Endothelial cell of umbilical vein (primary cell): ENCODE measurements around the gene ST3GAL5. TPM values are rescaled to one million over a fixed set of nuclear protein-coding genes. Genes with fewer than 3 reads are reported as not detected.

Source experiments
- BruUV-seq: library from RNA; stranded (reverse); fragments of 400-500 nt; replicated peaks from 2 replicates; lab custom pipeline; 2021; lab: Mats Ljungman, UMichigan
- CTCF ChIA-PET: fragments of 300-600, 350-600 bp; sonication (Branson Sonifier 250); formaldehyde crosslinking; loops from one replicate; lab custom pipeline; 2021; ENCODE audit warnings: antibody characterized with exemption, inconsistent platforms; lab: Charles Lee
- POLR2A ChIA-PET: fragments of 300-600, 350-600 bp; sonication (Branson Sonifier 250); formaldehyde crosslinking; loops from one replicate; lab custom pipeline; 2021; ENCODE audit warnings: antibody characterized with exemption, inconsistent platforms; lab: Charles Lee
- DNase-seq: peaks from one replicate; pipeline ENCODE4 v3.0.0-alpha.2; 2011; ENCODE audit warnings: low read depth, low spot score
- FAIRE-seq: peaks from 2 replicates; lab custom pipeline; 2011; peaks lifted over from hg19 to GRCh38; lab: Jason Lieb, UNC
- H2AFZ ChIP-seq: 2 replicates; pipeline ENCODE4 v1.6.0; 2012; ENCODE audit warnings: low read depth, low read length, control low read depth, inconsistent platforms
- H3K27ac ChIP-seq: 2 replicates; pipeline ENCODE4 v1.5.1; 2011; ENCODE audit warnings: low read depth, mild to moderate bottlenecking, control low read depth, low read length, moderate library complexity; ENCODE audit not compliant: insufficient read depth
- H3K27me3 ChIP-seq, 2 experiments: 2 replicates each; pipeline versions ENCODE4 v1.6.0 to v1.6.1; 2011; ENCODE audit warnings: low read length in 2 of 2, mixed read lengths in 1 of 2; ENCODE audit not compliant: control insufficient read depth in 2 of 2, insufficient read depth in 2 of 2
- H3K36me3 ChIP-seq, 2 experiments: 2 replicates in 1 of 2; 3 replicates in 1 of 2; pipeline ENCODE4 v1.5.1; 2011; ENCODE audit warnings: low read length in 2 of 2, mild to moderate bottlenecking in 1 of 2, moderate library complexity in 1 of 2; ENCODE audit not compliant: control insufficient read depth in 2 of 2, insufficient read depth in 2 of 2; ENCODE audit errors: extremely low read depth in 1 of 2
- H3K4me1 ChIP-seq: 3 replicates; pipeline ENCODE4 v1.5.1; 2011; ENCODE audit warnings: mild to moderate bottlenecking, low read length; ENCODE audit not compliant: control insufficient read depth, insufficient read depth; ENCODE audit errors: extremely low read depth
- H3K4me2 ChIP-seq: 2 replicates; pipeline ENCODE4 v1.6.1; 2011; ENCODE audit warnings: low read length, control low read depth, mixed read lengths; ENCODE audit not compliant: insufficient read depth
- H3K4me3 ChIP-seq, 3 experiments: fragments of 200-600 bp in 1 of 3; sonication (generic), shearing (Covaris generic) in 1 of 3; replicated peaks in 1 of 3; 2 replicates each; pipeline ENCODE4 v1.5.1; 2011 to 2016; ENCODE audit warnings: control low read depth in 3 of 3, low read length in 3 of 3, mild to moderate bottlenecking in 2 of 3, inconsistent platforms in 1 of 3, low read depth in 1 of 3, moderate library complexity in 1 of 3; ENCODE audit not compliant: insufficient read depth in 1 of 3
- H3K79me2 ChIP-seq: 2 replicates; pipeline ENCODE4 v1.6.0; 2012; ENCODE audit warnings: low read length, inconsistent platforms; ENCODE audit not compliant: control insufficient read depth, insufficient read depth
- H3K9ac ChIP-seq: replicated peaks from 2 replicates; pipeline ENCODE3; 2011; ENCODE audit warnings: low read length, control low read depth; ENCODE audit not compliant: insufficient read depth; ENCODE audit errors: extremely low read depth
- H3K9me1 ChIP-seq: replicated peaks from 3 replicates; pipeline ENCODE4 v1.6.0; 2011; ENCODE audit warnings: mild to moderate bottlenecking, low read length; ENCODE audit not compliant: control insufficient read depth, insufficient read depth; ENCODE audit errors: extremely low read depth
- H3K9me3 ChIP-seq: replicated peaks from 2 replicates; pipeline ENCODE4 v1.5.1; 2012; ENCODE audit warnings: low read length, inconsistent platforms; ENCODE audit not compliant: control insufficient read depth, insufficient read depth
- H4K20me1 ChIP-seq: replicated peaks from 2 replicates; pipeline ENCODE3; 2011; ENCODE audit warnings: mild to moderate bottlenecking, low read length; ENCODE audit not compliant: control insufficient read depth, insufficient read depth; ENCODE audit errors: extremely low read depth
- EZH2 ChIP-seq: IDR thresholded peaks from 2 replicates; pipeline ENCODE4 v1.6.1; 2012; ENCODE audit warnings: borderline replicate concordance, low read depth, mild to moderate bottlenecking, moderate library complexity, low read length, inconsistent platforms; ENCODE audit not compliant: severe bottlenecking
- FOS ChIP-seq: IDR thresholded peaks from 2 replicates; pipeline ENCODE4 v1.6.1; 2011; ENCODE audit warnings: mild to moderate bottlenecking, low read length, moderate library complexity, borderline replicate concordance; ENCODE audit not compliant: insufficient read depth
- GATA2 ChIP-seq: IDR thresholded peaks from 2 replicates; pipeline ENCODE4 v1.7.0; 2011; ENCODE audit warnings: low read depth, mild to moderate bottlenecking, moderate library complexity, mixed read lengths, low read length; ENCODE audit not compliant: insufficient read length, insufficient read depth
- JUN ChIP-seq: IDR thresholded peaks from 2 replicates; pipeline ENCODE4 v1.6.1; 2011; ENCODE audit warnings: borderline replicate concordance, low read depth; ENCODE audit not compliant: insufficient read length, insufficient read depth
- POLR2A ChIP-seq: IDR thresholded peaks from 2 replicates; pipeline ENCODE4 v1.6.1; 2012; ENCODE audit warnings: low read depth, mild to moderate bottlenecking, control low read depth, low read length
- POLR2AphosphoS5 ChIP-seq: IDR thresholded peaks from 2 replicates; pipeline ENCODE4 v1.6.1; 2012; ENCODE audit warnings: low read depth, mild to moderate bottlenecking, control low read depth, low read length, moderate library complexity; ENCODE audit not compliant: insufficient read depth
- dilution Hi-C: fragments of 300-500 bp; cut with MboI; formaldehyde crosslinking; loops from one replicate; pipeline ENCODE4 v1.15.0; 2019; ENCODE audit warnings: low sequenced_read_pairs; ENCODE audit not compliant: extremely low pct_ligation_motif_present
- intact Hi-C: fragments of 100-400 bp; cut with micrococcal nuclease; formaldehyde crosslinking; loops from one replicate; pipeline ENCODE4 v1.10.0; 2022
- polyA plus RNA-seq, 4 experiments: library from polyadenylated mRNA; depleted of rRNA in 3 of 4; stranded (reverse) in 3 of 4; unstranded in 1 of 4; fragments of >200 nt; gene quantifications; 2 replicates each; pipeline versions ENCODE4 v1.2.1 to v1.2.3, GENCODE V29; 2011 to 2012; ENCODE audit warnings: missing spikeins in 1 of 4
- total RNA-seq: library from RNA; stranded (reverse); gene quantifications from 2 replicates; pipeline ENCODE4 v1.2.3, GENCODE V29; 2021
- TF ChIP-seq, protein P1 (sequence below), 2 donors: IDR thresholded peaks; 1 replicate in 1 of 2; 2 replicates in 1 of 2; pipeline ENCODE4 v1.5.1; 2011; ENCODE audit warnings: low read length in 2 of 2, mild to moderate bottlenecking in 2 of 2, moderate library complexity in 2 of 2, control low read depth in 1 of 2, inconsistent platforms in 1 of 2, low read depth in 1 of 2; ENCODE audit not compliant: insufficient read depth in 1 of 2; ENCODE audit errors: extremely low read depth in 1 of 2

Gene ST3GAL5
- total and polyA plus RNA-seq, 2 donors (not counting 3 experiments of a cell fraction or from before 2014, with no cell fraction given), result 9.5 to 16.0 TPM

DNA sequence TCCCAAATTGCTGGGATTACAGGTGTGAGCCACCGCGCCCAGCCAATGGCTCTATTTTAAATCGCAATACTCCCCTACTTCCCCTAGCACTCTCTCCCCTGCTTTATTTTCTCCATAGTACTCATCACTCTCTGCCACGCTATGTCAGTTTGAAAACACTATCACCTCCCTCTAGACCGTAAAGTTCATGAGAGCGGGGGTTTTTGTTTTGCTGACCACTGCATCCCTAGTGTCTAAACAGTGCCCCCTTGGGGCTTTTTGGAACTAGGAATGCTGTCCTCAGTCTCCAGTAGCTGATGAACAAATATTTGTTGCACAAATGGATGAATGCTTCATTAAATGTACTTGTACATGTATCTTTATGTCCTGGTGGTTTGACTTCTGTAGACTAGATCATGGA lies 90.9 kb downstream of the ST3GAL5 start:
- H4K20me1 ChIP-seq, result no peaks in the 10 kb centered on the region
- ChIA-PET POLR2A (no interaction called here), CTCF (interaction anchor here (0.6 to 2.3 kb wide), 23 partner anchors 8 to 282 kb away, joined by 3 to 126 read pairs (median 8); partner anchors contain the start of gene ATOH8)
- FAIRE-seq (peak; percentile 93), DNase-seq (peak; percentile 60)
- no peak overlapping the region for H3K4me3 ChIP-seq
- no peak overlapping the region for H3K4me2 ChIP-seq
- no peak overlapping the region for H3K9ac ChIP-seq
- H3K9me1 ChIP-seq, result no peaks in the 10 kb centered on the region
- BruUV-seq, result no TSS peak
- no peaks in the 10 kb centered on the region for H3K9me3 ChIP-seq
- H3K27me3 ChIP-seq, result no peaks in the 10 kb centered on the region
- TF ChIP-seq, protein P1, sequence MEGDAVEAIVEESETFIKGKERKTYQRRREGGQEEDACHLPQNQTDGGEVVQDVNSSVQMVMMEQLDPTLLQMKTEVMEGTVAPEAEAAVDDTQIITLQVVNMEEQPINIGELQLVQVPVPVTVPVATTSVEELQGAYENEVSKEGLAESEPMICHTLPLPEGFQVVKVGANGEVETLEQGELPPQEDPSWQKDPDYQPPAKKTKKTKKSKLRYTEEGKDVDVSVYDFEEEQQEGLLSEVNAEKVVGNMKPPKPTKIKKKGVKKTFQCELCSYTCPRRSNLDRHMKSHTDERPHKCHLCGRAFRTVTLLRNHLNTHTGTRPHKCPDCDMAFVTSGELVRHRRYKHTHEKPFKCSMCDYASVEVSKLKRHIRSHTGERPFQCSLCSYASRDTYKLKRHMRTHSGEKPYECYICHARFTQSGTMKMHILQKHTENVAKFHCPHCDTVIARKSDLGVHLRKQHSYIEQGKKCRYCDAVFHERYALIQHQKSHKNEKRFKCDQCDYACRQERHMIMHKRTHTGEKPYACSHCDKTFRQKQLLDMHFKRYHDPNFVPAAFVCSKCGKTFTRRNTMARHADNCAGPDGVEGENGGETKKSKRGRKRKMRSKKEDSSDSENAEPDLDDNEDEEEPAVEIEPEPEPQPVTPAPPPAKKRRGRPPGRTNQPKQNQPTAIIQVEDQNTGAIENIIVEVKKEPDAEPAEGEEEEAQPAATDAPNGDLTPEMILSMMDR (IDR thresholded peaks at IDR 0.05; ENCODE audit: extremely low read depth in 1 of 2, insufficient read depth in 1 of 2, low read depth in 1 of 2, low read length in 2 of 2), result peak; percentile 62 to 70
- TF ChIP-seq FOS (no peak), GATA2 (no peak)
- H3K36me3 ChIP-seq, result no peaks in the 10 kb centered on the region
- H3K27ac ChIP-seq, result no peak overlapping the region
- peaks cover 15% of the 10 kb centered on the region for H3K4me1 ChIP-seq
- H3K79me2 ChIP-seq, result no peaks in the 10 kb centered on the region
- dilution Hi-C loops (no loop called here), intact Hi-C loops (loop anchor here (1.0 kb wide), 3 partner anchors 16 to 69 kb away; no protein-coding TSS in a partner anchor)
- H2AFZ ChIP-seq, result no peak overlapping the region

DNA sequence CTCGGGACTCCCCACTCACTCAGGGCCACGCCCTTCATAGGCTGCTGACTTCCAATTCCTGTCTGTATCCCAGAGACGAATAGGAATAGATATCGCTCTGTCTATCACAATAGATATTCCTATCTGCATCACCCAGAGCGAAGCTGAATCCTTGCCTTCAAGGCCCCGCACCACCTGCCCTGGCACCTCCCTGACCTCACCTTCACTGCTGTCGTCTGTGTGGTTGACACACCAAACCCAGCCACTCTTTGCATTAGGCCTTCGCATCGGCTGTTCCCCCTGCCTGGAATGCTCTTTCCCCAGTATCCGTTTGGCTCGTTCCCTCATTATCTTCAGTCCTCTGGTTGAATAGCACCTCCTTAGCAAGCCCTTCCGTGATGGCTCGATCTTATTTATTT lies 91.5 kb downstream of the ST3GAL5 start:
- Histone ChIP-seq H3K9ac (no peak overlapping the region), H3K27ac (no peak overlapping the region), H3K79me2 (no peaks in the 10 kb centered on the region), H3K36me3 (no peaks in the 10 kb centered on the region), H3K4me2 (no peak overlapping the region), H3K4me1 (peaks cover 21% of the 10 kb centered on the region), H3K9me3 (no peaks in the 10 kb centered on the region), H3K27me3 (no peaks in the 10 kb centered on the region), H3K4me3 (no peak overlapping the region), H2AFZ (no peak overlapping the region), H4K20me1 (no peaks in the 10 kb centered on the region), H3K9me1 (no peaks in the 10 kb centered on the region)
- dilution Hi-C loops, result no loop called here
- ChIA-PET POLR2A (no interaction called here), CTCF (interaction anchor here (0.8 to 2.3 kb wide), 12 partner anchors 17 to 282 kb away, joined by 3 to 126 read pairs (median 6); partner anchors contain the start of gene ATOH8)
- TF ChIP-seq POLR2A (no peak), EZH2 (no peak), JUN (no peak), POLR2AphosphoS5 (no peak)
- intact Hi-C loops, result no loop called here
- FAIRE-seq (no peak), DNase-seq (no peak)
- no TSS peak for BruUV-seq
